HepG2 (cell line): ENCODE data around the gene NEUROD1. TPM values are rescaled to one million over a fixed set of nuclear protein-coding genes. Genes with fewer than 3 reads are reported as not detected.

Source experiments
- CCAR2 ChIP-seq: fragments of 200-400 bp; formaldehyde crosslinking; optimal IDR thresholded peaks from 2 replicates; pipeline ENCODE3; 2018; ENCODE audit warnings: low read depth, mild to moderate bottlenecking, low read length, moderate library complexity
- FOXO1 ChIP-seq: sonication (generic); formaldehyde crosslinking; IDR thresholded peaks from 2 replicates; pipeline ENCODE4 v1.4.0; 2020; ENCODE audit warnings: missing genetic modification reagents
- KDM4B ChIP-seq: sonication (generic); formaldehyde crosslinking; IDR thresholded peaks from 2 replicates; pipeline ENCODE4 v1.4.0; 2020; ENCODE audit warnings: missing genetic modification reagents
- MEIS1 ChIP-seq: sonication (generic); formaldehyde crosslinking; IDR thresholded peaks from 2 replicates; pipeline ENCODE4 v1.9.0; 2021; ENCODE audit warnings: mild to moderate bottlenecking, missing genetic modification reagents, moderate library complexity, borderline replicate concordance
- SKI ChIP-seq: fragments of 450-650 bp; IDR thresholded peaks from one replicate; pipeline ENCODE4 v1.6.1; 2018; ENCODE audit warnings: mild to moderate bottlenecking; ENCODE audit not compliant: partially characterized antibody
- SP5 ChIP-seq: IDR thresholded peaks from 2 replicates; pipeline ENCODE4 v1.6.1; 2016; ENCODE audit warnings: low read depth, borderline replicate concordance
- SRF ChIP-seq: IDR thresholded peaks from 2 replicates; pipeline ENCODE4 v1.6.1; 2011; ENCODE audit warnings: mild to moderate bottlenecking, low read depth, low read length, moderate library complexity
- TBX3 ChIP-seq: fragments of 450-650 bp; IDR thresholded peaks from 2 replicates; pipeline ENCODE4 v1.6.1; 2017; ENCODE audit warnings: antibody characterized with exemption, mild to moderate bottlenecking, inconsistent platforms, borderline replicate concordance
- YEATS4 ChIP-seq: sonication (generic); formaldehyde crosslinking; IDR thresholded peaks from 2 replicates; pipeline ENCODE4 v1.4.0; 2020; ENCODE audit warnings: missing genetic modification reagents, borderline replicate concordance
- ZBTB20 ChIP-seq: sonication (generic); formaldehyde crosslinking; IDR thresholded peaks from 2 replicates; pipeline ENCODE4 v1.8.1; 2023; ENCODE audit warnings: missing genetic modification reagents, low read depth, mild to moderate bottlenecking, borderline replicate concordance
- ZKSCAN5 ChIP-seq: sonication (generic); formaldehyde crosslinking; IDR thresholded peaks from 2 replicates; pipeline ENCODE4 v1.5.1; 2020; ENCODE audit warnings: mild to moderate bottlenecking, missing genetic modification reagents
- ZNF121 ChIP-seq: sonication (generic); formaldehyde crosslinking; IDR thresholded peaks from 2 replicates; pipeline ENCODE4 v1.5.0; 2020; ENCODE audit warnings: mild to moderate bottlenecking, missing genetic modification reagents
- ZNF20 ChIP-seq: sonication (generic); formaldehyde crosslinking; IDR thresholded peaks from 2 replicates; pipeline ENCODE4 v1.4.0; 2020; ENCODE audit warnings: mild to moderate bottlenecking, moderate library complexity, missing genetic modification reagents
- ZNF30 ChIP-seq: sonication (generic); formaldehyde crosslinking; IDR thresholded peaks from 2 replicates; pipeline ENCODE4 v1.5.0; 2020; ENCODE audit warnings: mild to moderate bottlenecking, missing genetic modification reagents
- ZNF350 ChIP-seq: sonication (generic); formaldehyde crosslinking; IDR thresholded peaks from 2 replicates; pipeline ENCODE4 v1.4.0; 2020; ENCODE audit warnings: mild to moderate bottlenecking, low read depth, missing genetic modification reagents, borderline replicate concordance
- ZNF451 ChIP-seq: sonication (generic); formaldehyde crosslinking; IDR thresholded peaks from 2 replicates; pipeline ENCODE4 v1.5.0; 2020; ENCODE audit warnings: mild to moderate bottlenecking, missing genetic modification reagents
- ZNF562 ChIP-seq: sonication (generic); formaldehyde crosslinking; IDR thresholded peaks from 2 replicates; pipeline ENCODE4 v1.8.0; 2022; ENCODE audit warnings: missing genetic modification reagents, borderline replicate concordance
- ZNF564 ChIP-seq: sonication (generic); formaldehyde crosslinking; IDR thresholded peaks from 2 replicates; pipeline ENCODE4 v1.8.1; 2023; ENCODE audit warnings: mild to moderate bottlenecking, missing genetic modification reagents
- ZSCAN21 ChIP-seq: sonication (generic); formaldehyde crosslinking; IDR thresholded peaks from 2 replicates; pipeline ENCODE4 v1.8.0; 2022; ENCODE audit warnings: mild to moderate bottlenecking, missing genetic modification reagents, moderate library complexity, borderline replicate concordance
- polyA plus RNA-seq, 8 experiments: library from polyadenylated mRNA; depleted of rRNA in 3 of 8; stranded (reverse) in 7 of 8; unstranded in 1 of 8; fragments of >200 nt; fragmentation: Illumina TruSeq in 4 of 8; extraction: Trizol in 4 of 8; gene quantifications; 2 replicates each; pipeline versions ENCODE4 v1.2.1 to v1.2.3, GENCODE V29; 2011 to 2016; ENCODE audit warnings: low read depth in 4 of 8, missing spikeins in 1 of 8, mixed read lengths in 1 of 8; ENCODE audit not compliant: insufficient read depth in 1 of 8
- total RNA-seq, 5 experiments: library from RNA; depleted of rRNA; stranded (reverse); fragments of >200 nt; fragmentation: Illumina TruSeq; extraction: Trizol; gene quantifications; 2 replicates each; pipeline ENCODE4 v1.2.3, GENCODE V29; 2016; ENCODE audit warnings: low read depth in 1 of 5
- TF ChIP-seq, protein P1 (sequence below): sonication (generic); formaldehyde crosslinking; IDR thresholded peaks from 2 replicates; pipeline ENCODE4 v1.4.0; 2020; ENCODE audit warnings: missing genetic modification reagents, borderline replicate concordance
- TF ChIP-seq, protein P2 (sequence below): IDR thresholded peaks from 2 replicates; pipeline ENCODE4 v1.4.0; 2020; ENCODE audit warnings: mild to moderate bottlenecking, missing genetic modification reagents
- TF ChIP-seq, protein P3 (sequence below): sonication (generic); formaldehyde crosslinking; IDR thresholded peaks from 2 replicates; pipeline ENCODE4 v1.9.0; 2021; ENCODE audit warnings: missing genetic modification reagents, mild to moderate bottlenecking, borderline replicate concordance
- TF ChIP-seq, protein P4 (sequence below): sonication (generic); formaldehyde crosslinking; IDR thresholded peaks from 2 replicates; pipeline ENCODE4 v1.5.0; 2020; ENCODE audit warnings: missing genetic modification reagents

The NEUROD1 gene
- total and polyA plus RNA-seq, 2 of the 13 experiments (the other 11 are each of a cell fraction or from before 2014, with no cell fraction given), result not detected

DNA sequence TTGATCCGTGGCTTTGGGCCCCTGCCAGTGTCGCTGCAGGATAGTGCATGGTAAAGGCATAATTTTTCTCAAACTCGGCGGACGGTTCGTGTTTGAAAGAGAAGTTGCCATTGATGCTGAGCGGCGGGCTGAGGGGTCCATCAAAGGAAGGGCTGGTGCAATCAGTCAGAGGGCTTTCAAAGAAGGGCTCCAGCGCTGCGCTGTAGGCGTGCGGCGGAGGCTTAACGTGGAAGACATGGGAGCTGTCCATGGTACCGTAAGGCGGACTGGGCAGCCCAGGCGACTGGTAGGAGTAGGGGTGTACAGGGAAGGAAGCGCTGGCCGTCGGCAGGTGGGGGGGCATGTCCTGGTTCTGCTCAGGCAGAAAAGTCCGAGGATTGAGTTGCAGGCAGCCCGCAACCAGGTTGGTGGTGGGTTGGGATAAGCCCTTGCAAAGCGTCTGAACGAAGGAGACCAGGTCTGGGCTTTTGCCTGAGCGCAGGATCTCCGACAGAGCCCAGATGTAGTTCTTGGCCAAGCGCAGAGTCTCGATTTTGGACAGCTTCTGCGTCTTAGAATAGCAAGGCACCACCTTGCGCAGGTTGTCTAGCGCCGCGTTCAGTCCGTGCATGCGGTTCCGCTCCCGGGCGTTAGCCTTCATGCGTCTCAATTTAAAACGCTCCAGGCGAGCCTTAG, 2.3 kb downstream of the NEUROD1 start (continued):
- TF ChIP-seq KDM4B (CRISPR knock-in tag), result 0 out of 2 replicates have a peak, but pooled peaks have one; percentile 82
- TF ChIP-seq, protein P1, sequence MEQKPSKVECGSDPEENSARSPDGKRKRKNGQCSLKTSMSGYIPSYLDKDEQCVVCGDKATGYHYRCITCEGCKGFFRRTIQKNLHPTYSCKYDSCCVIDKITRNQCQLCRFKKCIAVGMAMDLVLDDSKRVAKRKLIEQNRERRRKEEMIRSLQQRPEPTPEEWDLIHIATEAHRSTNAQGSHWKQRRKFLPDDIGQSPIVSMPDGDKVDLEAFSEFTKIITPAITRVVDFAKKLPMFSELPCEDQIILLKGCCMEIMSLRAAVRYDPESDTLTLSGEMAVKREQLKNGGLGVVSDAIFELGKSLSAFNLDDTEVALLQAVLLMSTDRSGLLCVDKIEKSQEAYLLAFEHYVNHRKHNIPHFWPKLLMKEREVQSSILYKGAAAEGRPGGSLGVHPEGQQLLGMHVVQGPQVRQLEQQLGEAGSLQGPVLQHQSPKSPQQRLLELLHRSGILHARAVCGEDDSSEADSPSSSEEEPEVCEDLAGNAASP (CRISPR knock-in tag), result peak; percentile 83; the same call in 1 of the 2 replicates
- TF ChIP-seq ZNF20, result no peak
- peak; percentile 84 for TF ChIP-seq ZNF564 (CRISPR knock-in tag)
- TF ChIP-seq, protein P2, sequence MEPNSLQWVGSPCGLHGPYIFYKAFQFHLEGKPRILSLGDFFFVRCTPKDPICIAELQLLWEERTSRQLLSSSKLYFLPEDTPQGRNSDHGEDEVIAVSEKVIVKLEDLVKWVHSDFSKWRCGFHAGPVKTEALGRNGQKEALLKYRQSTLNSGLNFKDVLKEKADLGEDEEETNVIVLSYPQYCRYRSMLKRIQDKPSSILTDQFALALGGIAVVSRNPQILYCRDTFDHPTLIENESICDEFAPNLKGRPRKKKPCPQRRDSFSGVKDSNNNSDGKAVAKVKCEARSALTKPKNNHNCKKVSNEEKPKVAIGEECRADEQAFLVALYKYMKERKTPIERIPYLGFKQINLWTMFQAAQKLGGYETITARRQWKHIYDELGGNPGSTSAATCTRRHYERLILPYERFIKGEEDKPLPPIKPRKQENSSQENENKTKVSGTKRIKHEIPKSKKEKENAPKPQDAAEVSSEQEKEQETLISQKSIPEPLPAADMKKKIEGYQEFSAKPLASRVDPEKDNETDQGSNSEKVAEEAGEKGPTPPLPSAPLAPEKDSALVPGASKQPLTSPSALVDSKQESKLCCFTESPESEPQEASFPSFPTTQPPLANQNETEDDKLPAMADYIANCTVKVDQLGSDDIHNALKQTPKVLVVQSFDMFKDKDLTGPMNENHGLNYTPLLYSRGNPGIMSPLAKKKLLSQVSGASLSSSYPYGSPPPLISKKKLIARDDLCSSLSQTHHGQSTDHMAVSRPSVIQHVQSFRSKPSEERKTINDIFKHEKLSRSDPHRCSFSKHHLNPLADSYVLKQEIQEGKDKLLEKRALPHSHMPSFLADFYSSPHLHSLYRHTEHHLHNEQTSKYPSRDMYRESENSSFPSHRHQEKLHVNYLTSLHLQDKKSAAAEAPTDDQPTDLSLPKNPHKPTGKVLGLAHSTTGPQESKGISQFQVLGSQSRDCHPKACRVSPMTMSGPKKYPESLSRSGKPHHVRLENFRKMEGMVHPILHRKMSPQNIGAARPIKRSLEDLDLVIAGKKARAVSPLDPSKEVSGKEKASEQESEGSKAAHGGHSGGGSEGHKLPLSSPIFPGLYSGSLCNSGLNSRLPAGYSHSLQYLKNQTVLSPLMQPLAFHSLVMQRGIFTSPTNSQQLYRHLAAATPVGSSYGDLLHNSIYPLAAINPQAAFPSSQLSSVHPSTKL (CRISPR knock-in tag), result peak; percentile 55
- no peak for TF ChIP-seq TBX3
- TF ChIP-seq, protein P3, sequence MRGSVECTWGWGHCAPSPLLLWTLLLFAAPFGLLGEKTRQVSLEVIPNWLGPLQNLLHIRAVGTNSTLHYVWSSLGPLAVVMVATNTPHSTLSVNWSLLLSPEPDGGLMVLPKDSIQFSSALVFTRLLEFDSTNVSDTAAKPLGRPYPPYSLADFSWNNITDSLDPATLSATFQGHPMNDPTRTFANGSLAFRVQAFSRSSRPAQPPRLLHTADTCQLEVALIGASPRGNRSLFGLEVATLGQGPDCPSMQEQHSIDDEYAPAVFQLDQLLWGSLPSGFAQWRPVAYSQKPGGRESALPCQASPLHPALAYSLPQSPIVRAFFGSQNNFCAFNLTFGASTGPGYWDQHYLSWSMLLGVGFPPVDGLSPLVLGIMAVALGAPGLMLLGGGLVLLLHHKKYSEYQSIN, result peak; percentile 59; the same call in 1 of the 2 replicates
- no peak for TF ChIP-seq MEIS1 (CRISPR knock-in tag)
- no peak for TF ChIP-seq ZNF451 (CRISPR knock-in tag)
- TF ChIP-seq ZKSCAN5 (CRISPR knock-in tag), result 0 out of 2 replicates have a peak, but pooled peaks have one; percentile 32
- TF ChIP-seq SKI, result no peak
- peak; percentile 67; the same call in 1 of the 2 replicates for TF ChIP-seq ZNF350 (CRISPR knock-in tag)
- no peak for TF ChIP-seq ZNF30 (CRISPR knock-in tag)
- TF ChIP-seq CCAR2, result no peak
- peak; percentile 80 for TF ChIP-seq FOXO1 (CRISPR knock-in tag)
- no peak for TF ChIP-seq SRF
- TF ChIP-seq YEATS4 (CRISPR knock-in tag), result no peak; the same call in 1 of the 2 replicates
- 0 out of 2 replicates have a peak, but pooled peaks have one; percentile 46 for TF ChIP-seq SP5 (CRISPR knock-in tag)
- TF ChIP-seq ZNF562 (CRISPR knock-in tag), result no peak
- no peak for TF ChIP-seq ZNF121
- peak; percentile 90 for TF ChIP-seq ZSCAN21 (CRISPR knock-in tag)
- TF ChIP-seq, protein P4, sequence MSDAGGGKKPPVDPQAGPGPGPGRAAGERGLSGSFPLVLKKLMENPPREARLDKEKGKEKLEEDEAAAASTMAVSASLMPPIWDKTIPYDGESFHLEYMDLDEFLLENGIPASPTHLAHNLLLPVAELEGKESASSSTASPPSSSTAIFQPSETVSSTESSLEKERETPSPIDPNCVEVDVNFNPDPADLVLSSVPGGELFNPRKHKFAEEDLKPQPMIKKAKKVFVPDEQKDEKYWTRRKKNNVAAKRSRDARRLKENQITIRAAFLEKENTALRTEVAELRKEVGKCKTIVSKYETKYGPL, result peak; percentile 88; the same call in 1 of the 2 replicates
- peak; percentile 66; the same call in 1 of the 2 replicates for TF ChIP-seq ZBTB20 (CRISPR knock-in tag)
